GM12872 (cell line): ENCODE results near the gene SLC44A4.

Source experiments
- CTCF ChIP-seq: IDR thresholded peaks from 3 replicates; pipeline ENCODE4 v1.5.1; 2011; ENCODE audit warnings: low read depth, mild to moderate bottlenecking, low read length, moderate library complexity; ENCODE audit not compliant: insufficient read depth

The SLC44A4 gene

GRCh38 chr6:31905041-31905440, 26.2 kb upstream of the SLC44A4 start:
- no peak for TF ChIP-seq CTCF

GRCh38 chr6:31903957-31904356, 25.2 kb upstream of the SLC44A4 start:
- no peak for TF ChIP-seq CTCF

GRCh38 chr6:31901953-31902643, 23.3 kb upstream of the SLC44A4 start, which contains the start of gene ZBTB12:
ZBTB12 (minus strand) TSS chr6:31902086; CDS start chr6:31901305, 781 bp downstream.
- TF ChIP-seq CTCF: no peak

- no peak for TF ChIP-seq CTCF
Measured at GRCh38 chr6:31901415-31901952, 22.7 kb upstream of the SLC44A4 start.

DNA sequence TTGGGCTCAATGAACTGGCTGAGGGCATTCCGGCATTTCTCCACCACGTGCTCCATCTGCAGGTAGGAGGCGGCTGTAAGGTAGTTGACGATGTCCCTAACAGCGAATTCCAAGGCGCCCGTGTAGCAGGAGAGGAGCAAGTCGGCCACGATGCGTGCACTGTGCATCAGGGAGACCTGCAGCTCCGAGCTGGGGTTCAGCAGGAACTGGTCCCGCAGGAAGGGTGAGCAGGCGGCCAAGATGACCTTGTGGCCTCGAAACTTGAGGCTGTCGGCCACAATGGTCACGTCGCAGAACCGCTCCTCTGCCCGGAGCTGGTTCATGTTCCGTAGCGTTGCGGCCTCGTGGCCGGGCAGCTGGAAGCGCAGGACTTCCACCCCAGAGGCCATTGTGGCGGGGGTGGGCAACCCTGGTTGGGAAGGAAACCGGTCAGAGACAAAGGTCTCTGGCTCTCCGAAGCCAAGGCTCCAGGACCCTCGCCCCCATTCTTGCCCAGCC, 22.2 kb upstream of the SLC44A4 start:
- TF ChIP-seq CTCF: no peak

GRCh38 chr6:31899882-31900722, 21.3 kb upstream of the SLC44A4 start:
- TF ChIP-seq CTCF: no peak

DNA sequence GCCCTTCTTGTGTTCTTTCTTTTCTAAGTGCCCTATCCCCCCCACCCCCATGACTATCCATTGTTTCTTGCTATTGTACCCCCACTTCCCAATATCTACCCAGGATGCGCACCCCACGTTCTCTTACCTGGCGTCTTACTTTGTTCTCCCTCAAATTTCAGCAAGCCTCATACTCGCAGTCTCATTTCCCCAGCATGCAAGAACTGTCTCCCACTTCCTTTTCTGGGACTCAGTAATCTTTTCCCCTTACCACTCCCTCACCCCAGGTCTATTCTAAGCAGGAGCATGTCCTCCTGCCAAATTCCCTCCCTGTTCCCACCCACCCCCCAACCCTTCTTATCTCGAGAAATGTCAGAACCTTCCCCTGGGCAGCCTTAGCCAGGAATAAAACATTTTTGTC, 20.4 kb upstream of the SLC44A4 start:
- no peak for TF ChIP-seq CTCF
